Spleen (tissue), 11 donors: ENCODE results near the gene LNX1. TPM values are rescaled to one million over a fixed set of nuclear protein-coding genes. Genes with fewer than 3 reads are reported as not detected.

ENCODE experiments used
- DNase-seq: peaks from one replicate; pipeline ENCODE4 v3.0.0-alpha.2; 2020
- H3K27ac ChIP-seq, 8 donors: fragments of 200-600 bp; sonication (generic) in 7 of 8; 1 replicate in 4 of 8; 2 replicates in 4 of 8; pipeline versions ENCODE4 v1.5.0 to v1.8.0; 2016 to 2021; ENCODE audit warnings: inconsistent platforms in 4 of 8, mild to moderate bottlenecking in 4 of 8, moderate library complexity in 1 of 8
- H3K27me3 ChIP-seq, 7 donors: fragments of 200-600 bp; sonication (generic) in 6 of 7; replicated peaks in 1 of 7; 1 replicate in 4 of 7; 2 replicates in 3 of 7; pipeline versions ENCODE4 v1.5.0 to v1.8.0; 2016 to 2021; ENCODE audit warnings: inconsistent platforms in 3 of 7, mild to moderate bottlenecking in 1 of 7
- H3K36me3 ChIP-seq, 6 donors: fragments of 200-600 bp; sonication (generic) in 5 of 6; 1 replicate in 4 of 6; 2 replicates in 2 of 6; pipeline versions ENCODE4 v1.5.0 to v1.8.0; 2016 to 2021; ENCODE audit warnings: inconsistent platforms in 2 of 6
- H3K4me1 ChIP-seq, 6 donors: fragments of 200-600 bp; sonication (generic) in 5 of 6; 1 replicate in 3 of 6; 2 replicates in 3 of 6; pipeline versions ENCODE4 v1.5.0 to v1.8.0; 2016 to 2021; ENCODE audit warnings: inconsistent platforms in 3 of 6
- H3K4me3 ChIP-seq, 8 donors: fragments of 200-600 bp; sonication (generic) in 7 of 8; 1 replicate in 4 of 8; 2 replicates in 4 of 8; pipeline versions ENCODE4 v1.5.0 to v1.8.0; 2016 to 2021; ENCODE audit warnings: inconsistent platforms in 4 of 8, mild to moderate bottlenecking in 4 of 8, moderate library complexity in 2 of 8
- H3K9me3 ChIP-seq, 8 donors: fragments of 200-600 bp; sonication (generic) in 7 of 8; 1 replicate in 4 of 8; 2 replicates in 4 of 8; pipeline versions ENCODE4 v1.5.0 to v1.8.0; 2016 to 2021; ENCODE audit warnings: inconsistent platforms in 4 of 8
- POLR2A ChIP-seq, 3 donors: fragments of 450-650 bp; IDR thresholded peaks; one replicate each; pipeline ENCODE4 v1.5.1; 2017; ENCODE audit warnings: antibody characterized with exemption in 3 of 3, mild to moderate bottlenecking in 1 of 3
- POLR2AphosphoS5 ChIP-seq, 3 donors: sonication (generic); formaldehyde crosslinking; IDR thresholded peaks; one replicate each; pipeline ENCODE4 v1.5.1; 2017; ENCODE audit warnings: antibody characterized with exemption in 3 of 3
- WGBS, 5 donors: extraction: QIAGEN DNeasy Blood & Tissue Kit in 3 of 5; methylation state at CpG; one replicate each; pipeline versions ENCODE4 v1.1.5 to v1.1.7; 2013 to 2018; 5-methylcytosine and 5-hydroxymethylcytosine counted together
- intact Hi-C: fragments of 100-400 bp; cut with DNase I; formaldehyde crosslinking; loops from one replicate; pipeline ENCODE4 v1.15.0; 2023; ENCODE audit warnings: low total_unique reads
- polyA plus RNA-seq, 3 donors: library from polyadenylated mRNA; stranded (reverse); fragments of 200-250 nt; gene quantifications; one replicate each; pipeline ENCODE4 v1.2.1, GENCODE V29; 2013
- total RNA-seq, 7 donors: library from RNA; depleted of rRNA in 3 of 7; stranded (reverse); fragments of >200 nt in 3 of 7; fragmentation: NEBNext Ultra II Directional in 4 of 7; extraction: Animal tissue kit (Norgen Biotek cat#: 25700) in 4 of 7; gene quantifications; one replicate each; pipeline versions ENCODE4 v1.1.0 to v1.2.1, GENCODE V29; 2016 to 2021
- TF ChIP-seq, protein P1 (sequence below), 11 experiments: fragments of 200-600 bp in 7 of 11; fragments of 450-650 bp in 4 of 11; sonication (generic) in 4 of 11; IDR thresholded peaks in 8 of 11; conservative IDR thresholded peaks in 3 of 11; 1 replicate in 7 of 11; 2 replicates in 4 of 11; pipeline versions ENCODE4 v1.4.0 to v1.8.0; 2016 to 2021; ENCODE audit warnings: antibody characterized with exemption in 11 of 11, inconsistent platforms in 4 of 11, mild to moderate bottlenecking in 1 of 11
- donor health status: healthy with polysubstance abuse.
- donor health status: DM: no; HTN: no; CAD: no; lungs with moderate emphysema.
- donor health status: DM: no; HTN: no; CAD: no.
- donor health status: Bipolar disorder and iron deficiency.
- donor health status: healthy.
- donor health status: DM: no; HTN: no; CAD: no.
- donor health status: DM: yes; HTN: yes; CAD: no.

LNX1 gene
- total and polyA plus RNA-seq, 10 donors: 0.08 to 0.20 (median 0.13) TPM; not detected in 5

DNA sequence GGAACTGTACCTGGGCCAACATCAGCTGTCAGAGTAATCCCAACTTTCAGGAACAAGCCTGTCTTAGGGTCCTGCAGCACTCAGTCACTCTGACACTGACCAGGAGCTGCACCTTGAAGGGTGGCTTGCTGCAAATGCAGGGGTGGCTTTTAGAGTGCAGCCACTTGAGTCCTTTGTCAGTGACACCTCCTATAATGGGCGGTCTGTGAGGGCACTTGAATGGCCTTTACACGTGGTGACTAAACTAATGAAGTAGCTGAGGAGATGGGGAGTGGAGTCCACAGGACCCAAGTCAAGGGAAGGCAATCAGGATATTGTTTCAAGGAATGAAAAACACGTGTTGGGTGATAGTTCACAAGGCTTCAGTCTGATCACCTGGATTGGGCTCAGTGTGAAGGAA, 11.1 kb upstream of the LNX1 start:
- intact Hi-C loops: no loop called here
- Histone ChIP-seq H3K4me1 (no peaks in the 10 kb centered on the region), H3K4me3 (no peak overlapping the region), H3K9me3 (peaks cover 0 to 4% (median 0%) of the 10 kb centered on the region in 8 donors), H3K27me3 (peaks cover 0 to 4% (median 0%) of the 10 kb centered on the region in 7 donors), H3K36me3 (no peaks in the 10 kb centered on the region), H3K27ac (no peak overlapping the region)
- DNase-seq: no peak
- TF ChIP-seq, protein P1, sequence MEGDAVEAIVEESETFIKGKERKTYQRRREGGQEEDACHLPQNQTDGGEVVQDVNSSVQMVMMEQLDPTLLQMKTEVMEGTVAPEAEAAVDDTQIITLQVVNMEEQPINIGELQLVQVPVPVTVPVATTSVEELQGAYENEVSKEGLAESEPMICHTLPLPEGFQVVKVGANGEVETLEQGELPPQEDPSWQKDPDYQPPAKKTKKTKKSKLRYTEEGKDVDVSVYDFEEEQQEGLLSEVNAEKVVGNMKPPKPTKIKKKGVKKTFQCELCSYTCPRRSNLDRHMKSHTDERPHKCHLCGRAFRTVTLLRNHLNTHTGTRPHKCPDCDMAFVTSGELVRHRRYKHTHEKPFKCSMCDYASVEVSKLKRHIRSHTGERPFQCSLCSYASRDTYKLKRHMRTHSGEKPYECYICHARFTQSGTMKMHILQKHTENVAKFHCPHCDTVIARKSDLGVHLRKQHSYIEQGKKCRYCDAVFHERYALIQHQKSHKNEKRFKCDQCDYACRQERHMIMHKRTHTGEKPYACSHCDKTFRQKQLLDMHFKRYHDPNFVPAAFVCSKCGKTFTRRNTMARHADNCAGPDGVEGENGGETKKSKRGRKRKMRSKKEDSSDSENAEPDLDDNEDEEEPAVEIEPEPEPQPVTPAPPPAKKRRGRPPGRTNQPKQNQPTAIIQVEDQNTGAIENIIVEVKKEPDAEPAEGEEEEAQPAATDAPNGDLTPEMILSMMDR (IDR thresholded peaks at IDR 0.05 in 8 of 11, conservative IDR thresholded peaks at IDR 0.05 in 3 of 11): no peak
- no peak for TF ChIP-seq POLR2AphosphoS5 (IDR thresholded peaks at IDR 0.05)
- no peak for TF ChIP-seq POLR2A (IDR thresholded peaks at IDR 0.05)
- WGBS, 5 donors: 73 to 88% (median 74%) methylated on average over 3 of the region's 3 CpGs

DNA sequence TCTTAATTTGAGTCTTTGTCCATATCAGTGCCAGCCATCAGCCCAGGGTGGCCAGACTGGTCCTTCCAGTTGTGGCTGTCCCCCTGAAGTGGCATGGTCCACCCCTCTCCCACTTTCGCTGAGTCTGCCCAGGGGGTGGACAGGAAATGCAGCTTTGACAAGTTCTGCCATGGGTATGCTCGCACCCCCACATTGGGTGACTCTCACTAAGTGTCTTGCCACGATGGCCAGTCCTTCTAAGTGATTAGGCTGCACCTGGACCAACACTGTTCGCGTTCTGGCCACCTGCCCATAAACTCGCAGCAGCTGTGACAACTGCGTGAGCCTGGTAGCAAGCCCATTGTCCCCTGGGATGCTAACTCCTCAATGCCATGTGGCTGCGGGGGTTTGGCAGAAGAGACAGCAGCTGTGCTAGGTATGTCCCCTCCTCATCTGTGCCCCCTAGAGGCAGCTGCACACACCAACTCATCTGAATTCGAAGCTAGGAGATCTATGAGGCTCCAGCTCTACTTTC, 10.0 kb upstream of the LNX1 start:
- no peak for DNase-seq
- Histone ChIP-seq H3K4me3 (no peak overlapping the region), H3K4me1 (no peaks in the 10 kb centered on the region), H3K9me3 (peaks cover 0 to 4% (median 0%) of the 10 kb centered on the region in 8 donors), H3K27ac (no peak overlapping the region), H3K27me3 (peaks cover 0 to 4% (median 0%) of the 10 kb centered on the region in 7 donors), H3K36me3 (no peaks in the 10 kb centered on the region)
- WGBS, 5 donors: 60 to 75% (median 67%) methylated on average over 7 to 9 of the region's 9 CpGs
- TF ChIP-seq, protein P1 (IDR thresholded peaks at IDR 0.05 in 8 of 11, conservative IDR thresholded peaks at IDR 0.05 in 3 of 11): no peak
- TF ChIP-seq POLR2A (IDR thresholded peaks at IDR 0.05) (no peak), POLR2AphosphoS5 (IDR thresholded peaks at IDR 0.05) (no peak)
- intact Hi-C loops: no loop called here

DNA sequence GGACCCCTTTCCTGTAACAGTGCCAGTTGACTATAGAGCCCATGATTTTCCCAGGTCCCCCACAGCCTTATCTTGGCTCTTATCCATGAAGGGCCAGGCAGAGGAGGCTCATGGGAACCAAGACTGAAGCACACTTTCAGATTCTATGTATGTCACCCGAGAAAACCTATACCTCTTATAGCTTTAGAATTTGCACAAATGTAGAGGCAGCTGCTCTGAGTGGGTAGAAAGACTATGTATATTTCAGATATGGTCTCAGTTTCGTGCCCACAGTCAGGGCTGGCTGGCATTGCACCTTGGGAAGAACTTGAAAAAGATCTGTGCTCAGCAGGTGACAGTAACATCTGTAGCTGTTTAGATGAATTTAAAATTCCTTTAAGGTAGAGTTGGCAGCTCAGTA, 8.3 kb upstream of the LNX1 start:
- Histone ChIP-seq H3K36me3 (no peaks in the 10 kb centered on the region), H3K4me3 (no peak overlapping the region), H3K4me1 (no peaks in the 10 kb centered on the region), H3K27ac (no peak overlapping the region), H3K27me3 (peaks cover 0 to 4% (median 0%) of the 10 kb centered on the region in 7 donors), H3K9me3 (no peaks in the 10 kb centered on the region)
- intact Hi-C loops: no loop called here
- 59 to 83% (median 76%) methylated on average over 2 of the region's 2 CpGs for WGBS, 5 donors
- no peak for DNase-seq
- TF ChIP-seq, protein P1 (IDR thresholded peaks at IDR 0.05 in 8 of 11, conservative IDR thresholded peaks at IDR 0.05 in 3 of 11): no peak
- no peak for TF ChIP-seq POLR2A (IDR thresholded peaks at IDR 0.05)
- no peak for TF ChIP-seq POLR2AphosphoS5 (IDR thresholded peaks at IDR 0.05)

DNA sequence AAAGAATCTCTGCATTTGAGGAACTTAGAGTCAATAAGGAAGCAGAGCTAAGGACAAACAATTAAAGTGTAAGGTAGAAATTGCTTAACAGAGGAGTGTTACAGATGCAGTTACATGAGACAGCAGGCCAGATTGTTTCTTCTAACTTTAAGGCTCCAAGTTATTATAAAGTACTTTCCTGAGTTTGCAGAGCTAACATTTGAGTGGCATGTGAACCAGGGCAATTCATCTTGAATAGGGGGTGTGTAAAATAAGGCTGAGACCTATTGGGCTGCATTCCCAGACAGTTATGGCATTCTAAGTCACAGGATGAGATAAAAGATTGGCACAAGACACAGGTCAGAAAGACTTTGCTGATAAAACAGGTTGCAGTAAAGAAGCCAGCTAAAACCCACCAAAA, 7.6 kb upstream of the LNX1 start:
- H3K9me3 ChIP-seq: no peaks in the 10 kb centered on the region
- no peak for TF ChIP-seq POLR2AphosphoS5 (IDR thresholded peaks at IDR 0.05)
- TF ChIP-seq, protein P1 (IDR thresholded peaks at IDR 0.05 in 8 of 11, conservative IDR thresholded peaks at IDR 0.05 in 3 of 11): no peak
- TF ChIP-seq POLR2A (IDR thresholded peaks at IDR 0.05): no peak
- H3K4me1 ChIP-seq: no peaks in the 10 kb centered on the region
- H3K4me3 ChIP-seq: no peak overlapping the region
- no peaks in the 10 kb centered on the region for H3K36me3 ChIP-seq
- H3K27ac ChIP-seq: no peak overlapping the region
- peaks cover 0 to 4% (median 0%) of the 10 kb centered on the region in 7 donors for H3K27me3 ChIP-seq
- no peak for DNase-seq
- intact Hi-C loops: no loop called here
